ENCODE data around the gene MEAK7. TPM values are rescaled to one million over a fixed set of nuclear protein-coding genes. Genes with fewer than 3 reads are reported as not detected.
"Not testable (repeated sequence)": the region's sequence is repeated elsewhere in the genome, so short reads cannot be mapped to it uniquely, and the experiment has no call there.

MEAK7 gene
- total and polyA plus RNA-seq, 12 donors, result 3.6 to 14.1 (median 6.8) TPM

- intact Hi-C loops (cut with DNase I), result no loop called here
- Histone ChIP-seq H3K27me3 (no peaks in the 10 kb centered on the region), H3K36me3 (replicated peaks in 1 of 2) (no peaks in the 10 kb centered on the region), H3K9me3 (replicated peaks in 1 of 3) (no peaks in the 10 kb centered on the region), H3K27ac (peak overlapping the region in 1 of 5 donors; percentile 67), H3K4me1 (replicated peaks in 1 of 2) (peaks cover 17 to 38% of the 10 kb centered on the region in 2 donors), H3K4me3 (no peak overlapping the region)
- WGBS, 4 donors, result 83 to 94% (median 88%) methylated on average over 6 of the region's 6 CpGs
- no peak for DNase-seq
- no peak for TF ChIP-seq CTCF (IDR thresholded peaks at IDR 0.05)
- no peak for TF ChIP-seq POLR2A (IDR thresholded peaks at IDR 0.05)
Observed at GRCh38 chr16:84528322-84528721, 23.9 kb upstream of the MEAK7 start.

GRCh38 chr16:84527532-84528269 is 23.2 kb upstream of the MEAK7 start:
- peaks cover 17 to 32% of the 10 kb centered on the region in 2 donors for H3K4me1 ChIP-seq (replicated peaks in 1 of 2)
- H3K27me3 ChIP-seq, result no peaks in the 10 kb centered on the region
- TF ChIP-seq POLR2A (IDR thresholded peaks at IDR 0.05), result no peak
- no peak for TF ChIP-seq CTCF (IDR thresholded peaks at IDR 0.05)
- intact Hi-C loops (cut with DNase I), result no loop called here
- H3K27ac ChIP-seq, result peak overlapping the region in 4 of 5 donors; percentile 4 to 81 (median 63)
- peak in 5 of 7 donors; percentile 53 to 73 (median 63) for DNase-seq
- H3K9me3 ChIP-seq (replicated peaks in 1 of 3), result no peaks in the 10 kb centered on the region
- H3K36me3 ChIP-seq (replicated peaks in 1 of 2), result no peaks in the 10 kb centered on the region
- 32 to 56% (median 46%) methylated on average over 10 to 11 of the region's 11 CpGs for WGBS, 4 donors
- no peak overlapping the region for H3K4me3 ChIP-seq

- WGBS, 4 donors, result 25 to 47% (median 40%) methylated on average over 28 to 29 of the region's 29 CpGs
Observed at GRCh38 chr16:84526794-84527531, 22.5 kb upstream of the MEAK7 start.

GRCh38 chr16:84524941-84525581 is 20.6 kb upstream of the MEAK7 start:
- WGBS, 4 donors, result 80 to 87% (median 81%) methylated on average over 14 to 19 of the region's 21 CpGs
- H3K36me3 ChIP-seq (replicated peaks in 1 of 2); H3K4me3 ChIP-seq; DNase-seq; H3K27me3 ChIP-seq; H3K27ac ChIP-seq; H3K9me3 ChIP-seq (replicated peaks in 1 of 3); intact Hi-C loops (cut with DNase I): not testable (repeated sequence)
- peaks cover 17 to 18% of the 10 kb centered on the region in 2 donors for H3K4me1 ChIP-seq (replicated peaks in 1 of 2)

More at GRCh38 chr16:84526794-84527531, 22.5 kb upstream of the MEAK7 start:
- Histone ChIP-seq H3K36me3 (replicated peaks in 1 of 2) (no peaks in the 10 kb centered on the region), H3K27ac (peak overlapping the region in 4 of 5 donors; percentile 4 to 81 (median 63)), H3K9me3 (replicated peaks in 1 of 3) (no peaks in the 10 kb centered on the region), H3K27me3 (no peaks in the 10 kb centered on the region), H3K4me1 (replicated peaks in 1 of 2) (peaks cover 17 to 24% of the 10 kb centered on the region in 2 donors), H3K4me3 (peak overlapping the region in 1 of 4 donors; percentile 13)
- intact Hi-C loops (cut with DNase I), result no loop called here
- TF ChIP-seq POLR2A (IDR thresholded peaks at IDR 0.05) (no peak), CTCF (IDR thresholded peaks at IDR 0.05) (no peak)
- peak in 4 of 7 donors; percentile 52 to 78 (median 60) for DNase-seq

Measured in adrenal gland (tissue), 12 donors.